Kidney (tissue), 14 donors: ENCODE results near the gene IGFBP2. TPM values are rescaled to one million over a fixed set of nuclear protein-coding genes. Genes with fewer than 3 reads are reported as not detected.

Source experiments
- DNase-seq, 5 donors: peaks; one replicate each; pipeline ENCODE4 v3.0.0-alpha.2; 2013 to 2020
- FAIRE-seq: peaks from 2 replicates; lab custom pipeline; 2012; peaks lifted over from hg19 to GRCh38; lab: Jason Lieb, UNC
- H3K27ac ChIP-seq, 2 donors: one replicate each; pipeline ENCODE4 v1.7.0; 2013; ENCODE audit warnings: low read depth in 2 of 2, low read length in 2 of 2, inconsistent platforms in 1 of 2
- H3K27me3 ChIP-seq: one replicate; pipeline ENCODE4 v1.7.1; 2013; ENCODE audit warnings: low read length, inconsistent platforms; ENCODE audit not compliant: control insufficient read depth, insufficient read depth
- H3K36me3 ChIP-seq, 3 donors: one replicate each; pipeline versions ENCODE4 v1.7.0 to v1.7.1; 2013; ENCODE audit warnings: low read length in 3 of 3, control low read depth in 1 of 3, inconsistent platforms in 1 of 3; ENCODE audit not compliant: insufficient read depth in 3 of 3, control insufficient read depth in 2 of 3
- H3K4me1 ChIP-seq, 3 donors: one replicate each; pipeline versions ENCODE4 v1.7.0 to v1.7.1; 2013; ENCODE audit warnings: low read length in 3 of 3, inconsistent platforms in 1 of 3, low read depth in 1 of 3; ENCODE audit not compliant: control insufficient read depth in 2 of 3, insufficient read depth in 2 of 3
- H3K4me3 ChIP-seq, 3 donors: one replicate each; pipeline versions ENCODE4 v1.7.0 to v1.8.1; 2013; ENCODE audit warnings: low read length in 3 of 3, control low read depth in 1 of 3, inconsistent platforms in 1 of 3
- H3K9ac ChIP-seq, 3 donors: one replicate each; pipeline versions ENCODE4 v1.7.0 to v1.7.1; 2013; ENCODE audit warnings: low read length in 3 of 3, control low read depth in 1 of 3, inconsistent platforms in 1 of 3
- H3K9me3 ChIP-seq, 3 donors: one replicate each; pipeline versions ENCODE4 v1.7.0 to v1.7.1; 2013; ENCODE audit warnings: low read length in 3 of 3, control low read depth in 1 of 3, inconsistent platforms in 1 of 3; ENCODE audit not compliant: control insufficient read depth in 2 of 3, insufficient read depth in 1 of 3
- CTCF ChIP-seq: IDR thresholded peaks from 3 replicates; pipeline ENCODE4 v1.5.1; 2012; ENCODE audit warnings: mild to moderate bottlenecking, moderate library complexity, borderline replicate concordance; ENCODE audit not compliant: insufficient read depth; ENCODE audit errors: extremely low read depth
- intact Hi-C: fragments of 100-400 bp; cut with DNase I; formaldehyde crosslinking; loops from one replicate; pipeline ENCODE4 v1.11.1; 2022
- polyA plus RNA-seq: library from polyadenylated mRNA; stranded (reverse); fragments of 350-450 nt; fragmentation: Illumina TruSeq; extraction: RNeasy Lipid Tissue Mini Kit (QIAGEN cat#74804); gene quantifications from one replicate; pipeline ENCODE4 v1.2.3, GENCODE V29; 2014; ENCODE audit warnings: low read depth, low replicate concordance; ENCODE audit not compliant: insufficient read depth
- total RNA-seq: library from RNA; stranded (reverse); fragmentation: NEBNext Ultra II Directional; extraction: Animal tissue kit (Norgen Biotek cat#: 25700); gene quantifications from one replicate; pipeline ENCODE4 v1.2.1, GENCODE V29; 2021
- donor health status: control.
- donor health status: control.
- donor health status: control.
- donor health status: control.
- donor health status: control.
- donor health status: DM: yes; HTN: yes; CAD: no.
- donor health status: Normal renal cell carcinoma (clear cell type).

The IGFBP2 gene
- total and polyA plus RNA-seq, 2 donors from 2014 or later = 53.7 to 369 TPM

- DNase-seq = peak in 1 of 5 donors; percentile 34
- FAIRE-seq = no peak
Measured at GRCh38 chr2:216713691-216714336, 80.6 kb downstream of the IGFBP2 start.

More at GRCh38 chr2:216713691-216714336, 80.6 kb downstream of the IGFBP2 start:
- no peak overlapping the region for H3K9ac ChIP-seq
- intact Hi-C loops = no loop called here
- H3K36me3 ChIP-seq = no peaks in the 10 kb centered on the region
- no peak for TF ChIP-seq CTCF
- H3K4me1 ChIP-seq = no peaks in the 10 kb centered on the region
- no peak overlapping the region for H3K27ac ChIP-seq
- H3K4me3 ChIP-seq = no peak overlapping the region
- no peaks in the 10 kb centered on the region for H3K27me3 ChIP-seq
- H3K9me3 ChIP-seq = peaks cover 0 to 5% (median 2%) of the 10 kb centered on the region in 3 donors

Other genes with a start within 250 kb of the IGFBP2 start
- 17.3 TPM for gene SMARCAL1, start 220.9 kb upstream of the IGFBP2 start, total RNA-seq
- gene SMARCAL1, start 220.9 kb upstream of the IGFBP2 start, polyA plus RNA-seq = 9.7 TPM
- gene RPL37A, start 134.6 kb upstream of the IGFBP2 start, total RNA-seq = 1,810 TPM
- 4,316 TPM for gene RPL37A, start 134.6 kb upstream of the IGFBP2 start, polyA plus RNA-seq
- 572 TPM for gene IGFBP5, start 62.1 kb downstream of the IGFBP2 start, total RNA-seq
- 362 TPM for gene IGFBP5, start 62.1 kb downstream of the IGFBP2 start, polyA plus RNA-seq
- not detected for gene TNP1, start 226.6 kb downstream of the IGFBP2 start, total RNA-seq
- not detected for gene TNP1, start 226.6 kb downstream of the IGFBP2 start, polyA plus RNA-seq